Measurements from ENCODE around the gene MYO5B. TPM values are rescaled to one million over a fixed set of nuclear protein-coding genes. Genes with fewer than 3 reads are reported as not detected.
"Not testable (repeated sequence)": the region's sequence is repeated elsewhere in the genome, so short reads cannot be mapped to it uniquely, and the experiment has no call there.

Gene MYO5B
- total RNA-seq, 1 donor from 2014 or later, result 0.52 TPM

DNA sequence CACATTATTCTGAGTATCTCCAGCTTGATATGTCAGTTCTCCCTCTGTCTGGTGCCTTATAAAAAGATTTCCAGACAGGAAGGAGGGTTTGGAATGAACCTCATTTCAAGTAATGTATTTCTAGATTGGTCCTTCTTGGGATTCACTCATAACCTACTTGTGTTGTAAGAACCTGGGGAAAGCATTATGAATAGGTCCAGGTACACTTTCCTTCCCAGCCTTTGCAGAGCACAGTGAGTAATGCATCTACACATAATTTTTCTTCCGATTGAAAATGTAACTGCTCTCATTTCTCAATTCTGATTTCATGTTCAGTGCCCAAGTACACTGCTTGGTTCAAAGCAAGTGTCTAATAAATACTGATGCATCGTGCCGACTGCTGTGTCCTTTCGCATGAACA, 356.6 kb downstream of the MYO5B start:
- Histone ChIP-seq H3K27me3 (ENCODE audit: control insufficient read depth in 3 of 3, insufficient read depth in 3 of 3, low read length in 3 of 3) (peaks cover 0 to 7% (median 0%) of the 10 kb centered on the region in 3 donors), H3K27ac (ENCODE audit: low read depth, low read length) (no peak overlapping the region), H3K9me3 (ENCODE audit: control insufficient read depth in 3 of 3, low read length in 3 of 3) (no peaks in the 10 kb centered on the region)

DNA sequence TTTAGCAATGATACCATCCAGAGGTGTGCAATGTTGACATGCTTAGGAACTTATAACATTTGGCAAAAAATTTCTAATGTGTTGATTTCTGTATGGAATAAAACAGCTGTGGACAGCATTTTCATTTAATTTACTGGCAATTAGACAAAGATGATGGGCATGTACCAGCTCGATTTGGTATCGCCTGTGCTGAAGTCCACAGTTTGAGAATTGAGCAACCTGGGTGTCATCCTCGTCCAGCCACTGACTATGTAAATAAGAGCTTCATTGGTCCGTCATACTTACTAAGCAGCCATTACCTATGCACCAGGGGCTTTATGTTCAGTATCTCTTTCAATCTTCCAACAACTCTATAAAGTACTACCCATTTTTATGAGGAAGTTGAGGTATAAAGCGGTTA, 357.1 kb downstream of the MYO5B start:
- peaks cover 0 to 5% (median 2%) of the 10 kb centered on the region in 3 donors for H3K4me1 ChIP-seq (ENCODE audit: control insufficient read depth in 3 of 3, insufficient read depth in 3 of 3, low read length in 3 of 3)
- peaks cover 0 to 4% (median 0%) of the 10 kb centered on the region in 3 donors for H3K27me3 ChIP-seq (ENCODE audit: control insufficient read depth in 3 of 3, insufficient read depth in 3 of 3, low read length in 3 of 3)
- no peak overlapping the region for H3K4me3 ChIP-seq (ENCODE audit: low read length in 3 of 3)
- H3K27ac ChIP-seq (ENCODE audit: low read depth, low read length), result no peak overlapping the region
- no peaks in the 10 kb centered on the region for H3K9me3 ChIP-seq (ENCODE audit: control insufficient read depth in 3 of 3, low read length in 3 of 3)
- H3K9ac ChIP-seq (ENCODE audit: low read depth in 1 of 3, low read length in 3 of 3), result no peak overlapping the region
- H3K36me3 ChIP-seq (ENCODE audit: control insufficient read depth in 3 of 3, insufficient read depth in 3 of 3, low read length in 3 of 3), result no peaks in the 10 kb centered on the region

More for the DNA sequence above, 356.6 kb downstream of the MYO5B start:
- Histone ChIP-seq H3K4me3 (ENCODE audit: low read length in 3 of 3) (no peak overlapping the region), H3K9ac (ENCODE audit: low read depth in 1 of 3, low read length in 3 of 3) (no peak overlapping the region), H3K36me3 (ENCODE audit: control insufficient read depth in 3 of 3, insufficient read depth in 3 of 3, low read length in 3 of 3) (no peaks in the 10 kb centered on the region), H3K4me1 (ENCODE audit: control insufficient read depth in 3 of 3, insufficient read depth in 3 of 3, low read length in 3 of 3) (peaks cover 0 to 9% (median 5%) of the 10 kb centered on the region in 3 donors)

DNA sequence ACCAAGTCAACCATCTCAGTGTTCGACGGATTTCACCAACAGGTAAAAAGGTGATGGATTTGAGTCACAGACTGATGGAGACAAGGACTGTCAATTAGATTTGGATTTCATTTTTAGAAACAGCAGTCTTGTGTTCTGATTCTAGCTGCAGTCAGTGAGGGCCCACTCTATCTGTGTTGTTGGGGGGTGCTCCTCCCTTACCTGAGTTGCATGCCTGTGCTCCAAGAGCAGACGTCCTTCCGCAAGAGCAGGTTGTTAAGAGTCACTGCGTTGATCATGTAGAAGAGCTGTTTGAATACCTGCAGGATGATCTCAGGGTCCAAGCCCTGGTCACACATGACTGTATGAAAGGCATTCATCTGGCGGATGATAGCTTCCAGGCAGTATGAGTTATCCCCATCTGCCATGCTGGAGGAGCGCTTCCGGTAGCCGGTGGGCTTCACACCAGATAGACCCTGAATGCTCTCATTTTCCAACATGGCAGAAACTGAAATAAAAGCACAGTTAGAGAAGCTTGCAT, 357.6 kb downstream of the MYO5B start:
- not testable (repeated sequence) for H3K4me1 ChIP-seq (ENCODE audit: control insufficient read depth in 3 of 3, insufficient read depth in 3 of 3, low read length in 3 of 3); H3K4me3 ChIP-seq (ENCODE audit: low read length in 3 of 3); H3K36me3 ChIP-seq (ENCODE audit: control insufficient read depth in 3 of 3, insufficient read depth in 3 of 3, low read length in 3 of 3); H3K9ac ChIP-seq (ENCODE audit: low read depth in 1 of 3, low read length in 3 of 3); H3K27ac ChIP-seq (ENCODE audit: low read depth, low read length); H3K9me3 ChIP-seq (ENCODE audit: control insufficient read depth in 3 of 3, low read length in 3 of 3); H3K27me3 ChIP-seq (ENCODE audit: control insufficient read depth in 3 of 3, insufficient read depth in 3 of 3, low read length in 3 of 3)

DNA sequence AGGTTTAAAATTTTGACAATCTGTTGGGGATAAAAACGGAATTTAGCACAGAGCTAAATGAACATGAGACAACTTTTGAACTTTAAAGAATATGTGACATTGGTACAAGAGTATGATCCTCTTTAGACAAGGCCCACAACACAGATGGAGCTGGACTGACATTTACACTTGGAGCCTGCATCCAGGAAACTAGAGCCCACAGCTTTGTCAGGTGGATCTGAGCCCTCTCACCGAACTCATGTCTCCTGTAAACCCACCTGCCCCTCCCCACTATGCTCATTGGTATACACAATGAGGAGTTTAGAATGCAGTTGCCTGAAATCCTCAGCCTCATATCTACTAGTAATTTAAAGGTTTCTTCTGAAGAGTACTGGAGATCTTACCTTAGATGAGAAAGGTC, 359.5 kb downstream of the MYO5B start:
- Histone ChIP-seq H3K27ac (ENCODE audit: low read depth, low read length) (no peak overlapping the region), H3K9me3 (ENCODE audit: control insufficient read depth in 3 of 3, low read length in 3 of 3) (no peaks in the 10 kb centered on the region), H3K4me1 (ENCODE audit: control insufficient read depth in 3 of 3, insufficient read depth in 3 of 3, low read length in 3 of 3) (peaks cover 0 to 2% (median 0%) of the 10 kb centered on the region in 3 donors), H3K27me3 (ENCODE audit: control insufficient read depth in 3 of 3, insufficient read depth in 3 of 3, low read length in 3 of 3) (no peaks in the 10 kb centered on the region), H3K9ac (ENCODE audit: low read depth in 1 of 3, low read length in 3 of 3) (no peak overlapping the region), H3K36me3 (ENCODE audit: control insufficient read depth in 3 of 3, insufficient read depth in 3 of 3, low read length in 3 of 3) (no peaks in the 10 kb centered on the region), H3K4me3 (ENCODE audit: low read length in 3 of 3) (no peak overlapping the region)

DNA sequence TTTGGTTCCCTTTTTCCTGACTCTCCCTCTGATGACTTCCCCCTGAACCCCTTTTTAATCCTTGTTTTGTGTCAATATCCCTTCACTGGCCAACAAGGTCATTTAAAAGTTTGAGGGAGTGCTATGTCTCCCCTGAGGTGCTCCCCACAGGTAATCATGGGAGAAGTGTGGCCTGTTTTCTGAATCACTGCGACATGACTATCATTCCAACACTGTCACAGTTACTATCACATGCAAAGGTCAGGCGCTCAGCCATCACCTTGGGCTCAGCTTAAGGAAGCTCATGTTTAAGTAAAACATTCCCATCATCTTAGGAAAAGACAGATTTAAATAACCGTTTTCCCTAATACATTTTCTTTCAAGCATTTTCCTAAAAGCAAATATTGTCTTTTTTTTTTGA, 360.7 kb downstream of the MYO5B start:
- H3K27ac ChIP-seq (ENCODE audit: low read depth, low read length), result no peak overlapping the region
- no peaks in the 10 kb centered on the region for H3K36me3 ChIP-seq (ENCODE audit: control insufficient read depth in 3 of 3, insufficient read depth in 3 of 3, low read length in 3 of 3)
- H3K9me3 ChIP-seq (ENCODE audit: control insufficient read depth in 3 of 3, low read length in 3 of 3), result no peaks in the 10 kb centered on the region
- no peaks in the 10 kb centered on the region for H3K27me3 ChIP-seq (ENCODE audit: control insufficient read depth in 3 of 3, insufficient read depth in 3 of 3, low read length in 3 of 3)
- no peak overlapping the region for H3K9ac ChIP-seq (ENCODE audit: low read depth in 1 of 3, low read length in 3 of 3)
- H3K4me1 ChIP-seq (ENCODE audit: control insufficient read depth in 3 of 3, insufficient read depth in 3 of 3, low read length in 3 of 3), result peaks cover 0 to 2% (median 0%) of the 10 kb centered on the region in 3 donors
- no peak overlapping the region for H3K4me3 ChIP-seq (ENCODE audit: low read length in 3 of 3)

DNA sequence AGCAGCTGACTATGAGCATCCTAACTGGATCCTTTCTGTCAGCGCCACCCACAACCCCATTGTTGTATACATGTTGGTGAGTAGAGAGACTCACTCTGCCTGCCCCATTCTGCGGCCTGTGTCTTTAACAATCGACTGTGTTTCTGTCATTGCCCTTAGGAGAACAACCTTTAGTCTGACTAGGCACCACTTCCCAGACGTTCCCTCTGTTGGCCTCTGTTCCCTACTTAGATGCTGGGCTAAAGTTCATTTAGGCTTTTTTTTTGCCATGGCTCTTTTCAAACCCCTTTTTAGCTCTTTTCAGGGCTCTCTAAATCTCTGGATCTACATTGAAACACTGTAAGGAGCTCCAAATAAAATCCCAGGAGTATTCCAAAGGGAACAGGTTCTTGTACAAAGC, 361.1 kb downstream of the MYO5B start:
- no peak overlapping the region for H3K4me3 ChIP-seq (ENCODE audit: low read length in 3 of 3)
- H3K9me3 ChIP-seq (ENCODE audit: control insufficient read depth in 3 of 3, low read length in 3 of 3), result no peaks in the 10 kb centered on the region
- no peaks in the 10 kb centered on the region for H3K27me3 ChIP-seq (ENCODE audit: control insufficient read depth in 3 of 3, insufficient read depth in 3 of 3, low read length in 3 of 3)
- H3K9ac ChIP-seq (ENCODE audit: low read depth in 1 of 3, low read length in 3 of 3), result no peak overlapping the region
- H3K27ac ChIP-seq (ENCODE audit: low read depth, low read length), result no peak overlapping the region
- peaks cover 0 to 2% (median 0%) of the 10 kb centered on the region in 3 donors for H3K4me1 ChIP-seq (ENCODE audit: control insufficient read depth in 3 of 3, insufficient read depth in 3 of 3, low read length in 3 of 3)
- H3K36me3 ChIP-seq (ENCODE audit: control insufficient read depth in 3 of 3, insufficient read depth in 3 of 3, low read length in 3 of 3), result no peaks in the 10 kb centered on the region

DNA sequence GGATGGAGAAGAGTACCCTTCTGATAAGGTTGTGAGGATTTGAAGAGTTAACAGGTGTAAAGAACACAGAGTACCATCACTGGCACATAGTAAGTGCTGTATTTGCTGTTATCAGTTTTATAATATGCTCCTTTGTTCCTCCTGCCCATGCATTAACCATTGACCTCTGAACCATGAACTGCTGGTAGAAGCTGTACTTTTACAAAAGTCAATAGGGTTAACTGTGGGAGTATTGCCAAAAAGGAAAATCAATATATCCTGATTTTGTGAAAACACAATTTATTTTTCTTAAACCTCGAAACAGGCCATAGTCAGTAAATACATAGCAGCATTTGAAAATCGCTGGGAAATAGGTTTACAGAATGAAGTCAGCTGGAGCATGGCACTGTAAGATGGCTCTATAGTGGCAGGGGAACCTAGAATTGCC, 362.7 kb downstream of the MYO5B start:
- no peaks in the 10 kb centered on the region for H3K9me3 ChIP-seq (ENCODE audit: control insufficient read depth in 3 of 3, low read length in 3 of 3)
- H3K9ac ChIP-seq (ENCODE audit: low read depth in 1 of 3, low read length in 3 of 3), result no peak overlapping the region
- H3K4me1 ChIP-seq (ENCODE audit: control insufficient read depth in 3 of 3, insufficient read depth in 3 of 3, low read length in 3 of 3), result peaks cover 0 to 2% (median 0%) of the 10 kb centered on the region in 3 donors
- H3K27ac ChIP-seq (ENCODE audit: low read depth, low read length), result no peak overlapping the region
- no peaks in the 10 kb centered on the region for H3K27me3 ChIP-seq (ENCODE audit: control insufficient read depth in 3 of 3, insufficient read depth in 3 of 3, low read length in 3 of 3)
- no peak overlapping the region for H3K4me3 ChIP-seq (ENCODE audit: low read length in 3 of 3)
- no peaks in the 10 kb centered on the region for H3K36me3 ChIP-seq (ENCODE audit: control insufficient read depth in 3 of 3, insufficient read depth in 3 of 3, low read length in 3 of 3)

DNA sequence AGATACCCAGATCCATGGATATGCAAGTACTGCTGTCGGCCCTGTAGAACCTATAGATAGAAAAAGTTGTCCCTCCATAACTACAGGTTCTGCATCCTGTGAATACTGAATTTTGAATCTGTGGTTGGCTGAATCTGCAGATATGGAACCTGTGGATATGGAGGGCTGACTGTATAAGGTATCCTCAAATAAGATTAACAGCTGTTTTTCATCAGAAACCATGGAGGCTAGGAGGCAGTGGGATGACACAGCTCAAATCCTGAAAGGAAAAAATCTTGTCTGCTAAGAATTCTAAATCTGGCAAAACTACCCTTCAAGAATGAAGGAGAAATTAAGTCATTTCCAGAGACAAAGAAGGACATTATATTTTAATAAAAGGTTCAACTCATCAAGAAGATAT, 367.0 kb downstream of the MYO5B start:
- no peak overlapping the region for H3K27ac ChIP-seq (ENCODE audit: low read depth, low read length)
- H3K9me3 ChIP-seq (ENCODE audit: control insufficient read depth in 3 of 3, low read length in 3 of 3), result no peaks in the 10 kb centered on the region
- no peak overlapping the region for H3K4me3 ChIP-seq (ENCODE audit: low read length in 3 of 3)
- no peaks in the 10 kb centered on the region for H3K27me3 ChIP-seq (ENCODE audit: control insufficient read depth in 3 of 3, insufficient read depth in 3 of 3, low read length in 3 of 3)
- no peaks in the 10 kb centered on the region for H3K4me1 ChIP-seq (ENCODE audit: control insufficient read depth in 3 of 3, insufficient read depth in 3 of 3, low read length in 3 of 3)
- no peaks in the 10 kb centered on the region for H3K36me3 ChIP-seq (ENCODE audit: control insufficient read depth in 3 of 3, insufficient read depth in 3 of 3, low read length in 3 of 3)
- H3K9ac ChIP-seq (ENCODE audit: low read depth in 1 of 3, low read length in 3 of 3), result no peak overlapping the region

DNA sequence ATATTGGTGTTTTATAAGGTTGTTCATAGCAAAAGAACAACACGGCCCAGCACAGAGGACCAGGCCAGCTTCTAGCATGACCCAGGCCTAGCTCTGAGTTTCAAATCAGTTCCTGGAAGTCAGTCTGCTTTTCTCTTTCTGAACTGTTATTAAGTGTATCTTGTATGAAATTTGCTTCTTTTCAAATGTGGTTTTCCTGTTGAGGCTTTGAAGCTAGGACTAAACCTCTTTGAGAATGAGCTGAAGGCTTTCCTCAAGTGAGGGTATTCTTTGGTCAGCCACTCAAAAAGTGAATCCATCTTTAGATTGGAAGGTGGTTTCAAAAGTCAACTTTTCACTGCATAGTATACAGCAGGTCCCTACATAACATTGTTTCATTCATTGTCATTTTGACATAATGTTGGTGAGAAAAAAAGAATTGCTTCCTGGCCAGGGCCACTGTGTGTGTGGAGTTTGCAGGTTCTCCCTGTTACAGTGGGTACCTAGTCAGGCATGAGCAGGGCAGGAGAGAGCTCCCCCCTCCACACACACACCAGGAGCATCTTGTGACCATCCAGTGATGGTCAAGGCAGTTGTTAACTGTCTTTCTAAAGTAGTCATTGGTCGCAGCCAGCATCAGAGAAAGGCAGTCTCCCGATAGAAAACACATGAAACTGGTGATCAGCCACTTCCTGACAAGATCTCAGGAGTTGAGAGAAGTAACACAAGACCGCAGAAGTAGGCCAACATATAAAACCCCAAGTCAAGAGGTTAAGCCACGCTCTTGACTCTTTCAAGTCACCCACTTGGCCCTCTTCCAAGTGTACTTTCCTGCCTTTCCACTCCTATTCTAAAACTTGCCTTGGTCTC, 374.9 kb downstream of the MYO5B start:
- Histone ChIP-seq H3K27me3 (ENCODE audit: control insufficient read depth in 3 of 3, insufficient read depth in 3 of 3, low read length in 3 of 3) (no peaks in the 10 kb centered on the region), H3K9ac (ENCODE audit: low read depth in 1 of 3, low read length in 3 of 3) (no peak overlapping the region), H3K9me3 (ENCODE audit: control insufficient read depth in 3 of 3, low read length in 3 of 3) (no peaks in the 10 kb centered on the region), H3K36me3 (ENCODE audit: control insufficient read depth in 3 of 3, insufficient read depth in 3 of 3, low read length in 3 of 3) (no peaks in the 10 kb centered on the region), H3K27ac (ENCODE audit: low read depth, low read length) (no peak overlapping the region), H3K4me1 (ENCODE audit: control insufficient read depth in 3 of 3, insufficient read depth in 3 of 3, low read length in 3 of 3) (no peaks in the 10 kb centered on the region), H3K4me3 (ENCODE audit: low read length in 3 of 3) (no peak overlapping the region)

DNA sequence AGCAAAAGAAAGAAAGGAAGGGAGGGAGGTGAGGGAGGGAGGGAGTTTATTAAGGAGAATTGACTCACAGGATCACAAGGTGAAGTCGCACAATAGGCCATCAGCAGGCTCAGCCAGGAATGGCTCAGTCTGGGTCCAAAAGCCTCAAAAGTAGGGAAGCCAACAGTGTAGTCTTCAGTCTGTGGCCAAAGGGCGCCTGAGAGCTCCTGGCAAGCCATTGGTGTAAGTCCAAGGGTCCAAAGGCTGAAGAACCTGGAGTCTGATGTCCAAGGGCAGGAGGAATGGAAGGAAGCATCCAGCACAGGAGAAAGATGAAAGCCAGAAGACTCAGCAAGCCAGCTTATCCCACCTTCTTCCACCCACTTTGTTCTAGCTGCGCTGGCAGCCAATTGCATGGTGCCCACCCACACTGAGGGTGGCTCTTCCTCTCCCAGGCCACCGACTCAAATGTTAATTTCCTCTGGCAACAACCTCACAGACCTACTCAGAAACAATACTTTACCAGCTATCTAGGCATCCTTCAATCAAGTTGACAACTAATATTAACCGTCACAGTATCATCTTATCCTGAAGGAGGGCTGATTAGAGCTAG, 375.8 kb downstream of the MYO5B start:
- H3K4me1 ChIP-seq (ENCODE audit: control insufficient read depth in 3 of 3, insufficient read depth in 3 of 3, low read length in 3 of 3), result peaks cover 0 to 4% (median 3%) of the 10 kb centered on the region in 3 donors
- H3K9me3 ChIP-seq (ENCODE audit: control insufficient read depth in 3 of 3, low read length in 3 of 3), result no peaks in the 10 kb centered on the region
- H3K4me3 ChIP-seq (ENCODE audit: low read length in 3 of 3), result no peak overlapping the region
- no peaks in the 10 kb centered on the region for H3K27me3 ChIP-seq (ENCODE audit: control insufficient read depth in 3 of 3, insufficient read depth in 3 of 3, low read length in 3 of 3)
- H3K36me3 ChIP-seq (ENCODE audit: control insufficient read depth in 3 of 3, insufficient read depth in 3 of 3, low read length in 3 of 3), result no peaks in the 10 kb centered on the region
- no peak overlapping the region for H3K9ac ChIP-seq (ENCODE audit: low read depth in 1 of 3, low read length in 3 of 3)
- no peak overlapping the region for H3K27ac ChIP-seq (ENCODE audit: low read depth, low read length)

Data from skeletal muscle tissue (tissue), 4 donors.